NCI-H345 (cell line): ENCODE data around the gene NTM.
"Not testable (repeated sequence)": the region's sequence is repeated elsewhere in the genome, so short reads cannot be mapped to it uniquely, and the experiment has no call there.

Source experiments
- DNase-seq: peaks from one replicate; lab custom pipeline; 2025; lab: John Stamatoyannopoulos, UW

Gene NTM

DNA sequence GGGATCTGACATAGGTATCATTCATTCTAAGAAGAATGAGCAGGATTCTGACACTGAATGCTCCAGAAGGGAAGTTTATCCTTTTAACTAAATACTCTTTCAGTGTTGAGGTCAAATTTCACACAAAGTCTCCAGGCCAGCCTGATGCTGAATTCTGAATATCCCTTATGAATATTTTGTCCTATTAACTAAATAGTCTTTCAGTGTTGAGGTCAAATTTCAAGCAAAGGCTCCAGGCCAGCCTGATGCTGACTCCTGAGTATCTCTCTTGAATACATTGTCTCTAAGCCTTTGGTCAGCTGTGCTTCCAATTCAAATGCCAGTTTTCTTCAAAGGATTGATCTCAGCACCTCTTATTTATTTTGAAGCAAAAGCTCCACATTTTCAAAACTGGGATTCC lies 676.8 kb downstream of the NTM start:
- DNase-seq = no peak

GRCh38 chr11:132048040-132048439 lies 677.6 kb downstream of the NTM start:
- no peak for DNase-seq

DNA sequence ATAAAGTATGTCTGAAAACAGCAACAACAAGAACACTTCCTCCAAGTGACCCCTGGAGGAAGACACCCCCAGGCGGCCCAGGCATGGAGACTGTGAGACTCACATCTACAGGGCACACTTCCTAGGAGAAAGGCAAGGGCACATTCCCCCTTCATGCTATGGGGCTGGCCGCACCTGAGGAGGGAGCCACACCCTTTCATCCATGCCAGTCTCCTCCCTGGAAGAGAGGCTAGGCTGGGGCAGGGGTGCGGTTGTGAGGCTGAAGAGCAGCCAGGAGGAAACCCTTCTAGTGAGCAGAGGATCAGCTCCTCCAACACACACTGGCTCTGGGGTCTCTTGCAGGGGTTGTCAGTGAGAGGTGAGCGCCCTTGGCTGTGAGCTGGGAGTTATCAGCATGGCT lies 678.8 kb downstream of the NTM start:
- no peak for DNase-seq

DNA sequence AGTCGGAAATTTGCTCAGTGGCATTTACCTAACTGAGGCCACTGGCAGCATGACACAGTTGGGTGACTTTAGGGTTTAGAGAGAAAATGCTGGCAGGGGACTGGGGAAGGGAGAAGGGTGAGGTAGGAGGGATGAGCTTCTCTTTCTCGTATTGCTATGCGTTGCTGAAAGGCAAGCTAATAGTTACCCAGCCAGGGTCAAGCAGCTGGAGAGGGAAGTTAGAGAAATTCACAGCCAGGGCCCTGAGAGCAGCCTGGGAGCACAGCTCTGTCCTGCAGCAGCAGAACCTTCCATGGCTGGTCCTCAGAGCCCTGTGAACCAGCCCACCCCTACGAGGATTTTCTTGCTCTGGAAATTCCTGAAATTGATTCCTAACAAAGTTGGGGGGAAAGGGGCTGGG lies 679.6 kb downstream of the NTM start:
- no peak for DNase-seq

GRCh38 chr11:132050577-132051165 lies 680.3 kb downstream of the NTM start:
- no peak for DNase-seq

GRCh38 chr11:132051704-132052103 lies 681.3 kb downstream of the NTM start:
- DNase-seq = no peak

GRCh38 chr11:132052342-132052741 lies 681.9 kb downstream of the NTM start:
- DNase-seq = no peak

DNA sequence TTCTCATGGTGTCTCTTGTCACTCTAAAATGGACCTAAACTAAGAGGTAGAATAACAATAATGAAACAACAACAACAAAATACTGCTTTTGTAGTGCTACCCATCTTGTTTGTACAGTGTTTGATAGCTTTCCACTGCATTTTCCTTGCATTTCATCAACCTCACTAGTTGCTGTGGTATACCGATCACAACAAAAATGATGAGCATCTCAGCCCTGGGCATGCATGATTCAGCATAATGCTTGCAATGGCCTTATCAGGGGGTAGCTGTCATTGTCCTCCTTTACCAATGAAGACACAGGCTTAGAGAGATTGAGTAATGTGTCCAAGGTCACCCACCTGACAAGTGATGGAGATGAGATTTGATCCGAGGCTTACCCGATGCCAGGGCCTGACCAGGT lies 682.5 kb downstream of the NTM start:
- no peak for DNase-seq

GRCh38 chr11:132054822-132055221 lies 684.4 kb downstream of the NTM start:
- no peak for DNase-seq

DNA sequence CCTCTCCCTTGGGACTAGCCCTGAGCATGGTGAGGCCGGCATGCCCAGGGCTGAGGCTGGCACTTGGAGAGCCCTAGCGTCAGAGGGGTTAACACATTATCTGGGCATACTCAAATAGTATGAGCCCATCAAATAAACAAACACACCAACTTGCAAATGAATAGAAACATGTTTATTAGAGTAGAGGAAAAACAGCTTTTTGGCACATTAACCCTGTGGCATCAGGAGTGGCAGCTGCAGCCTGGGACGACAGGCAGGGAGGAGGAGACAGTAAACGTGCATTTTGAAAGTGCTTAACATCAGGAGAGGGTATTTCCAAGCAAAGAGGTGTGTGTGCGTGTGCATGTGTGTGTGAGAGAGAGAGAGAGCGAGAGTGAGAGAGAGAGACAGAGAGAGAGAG lies 684.9 kb downstream of the NTM start:
- no peak for DNase-seq

GRCh38 chr11:132056689-132057088 lies 686.3 kb downstream of the NTM start:
- DNase-seq = no peak

- no peak for DNase-seq
Measured at GRCh38 chr11:132057266-132057665, 686.9 kb downstream of the NTM start.

- DNase-seq = no peak
Measured at GRCh38 chr11:132058211-132058772, 687.9 kb downstream of the NTM start.

- DNase-seq = no peak
Measured at GRCh38 chr11:132060567-132060966, 690.2 kb downstream of the NTM start.

DNA sequence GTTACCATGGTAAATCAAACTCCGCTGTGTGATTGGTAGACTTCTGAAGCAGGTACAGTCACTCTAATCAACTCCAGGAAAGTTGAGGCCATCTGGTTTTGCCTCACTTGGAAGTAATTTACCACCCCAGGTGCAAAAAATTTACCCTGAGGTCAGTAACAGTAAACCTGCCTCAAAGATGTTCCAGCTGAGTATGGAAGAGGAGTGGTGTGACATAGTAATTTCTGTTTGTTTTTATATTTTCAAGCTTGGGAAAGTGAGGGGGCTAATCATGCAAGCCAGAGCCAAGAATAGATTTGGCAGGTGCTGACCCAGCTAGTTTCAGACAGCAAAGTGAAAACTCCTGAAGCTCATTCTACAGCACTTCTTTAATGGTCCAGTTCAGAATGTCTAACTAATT lies 691.6 kb downstream of the NTM start:
- DNase-seq = no peak

DNA sequence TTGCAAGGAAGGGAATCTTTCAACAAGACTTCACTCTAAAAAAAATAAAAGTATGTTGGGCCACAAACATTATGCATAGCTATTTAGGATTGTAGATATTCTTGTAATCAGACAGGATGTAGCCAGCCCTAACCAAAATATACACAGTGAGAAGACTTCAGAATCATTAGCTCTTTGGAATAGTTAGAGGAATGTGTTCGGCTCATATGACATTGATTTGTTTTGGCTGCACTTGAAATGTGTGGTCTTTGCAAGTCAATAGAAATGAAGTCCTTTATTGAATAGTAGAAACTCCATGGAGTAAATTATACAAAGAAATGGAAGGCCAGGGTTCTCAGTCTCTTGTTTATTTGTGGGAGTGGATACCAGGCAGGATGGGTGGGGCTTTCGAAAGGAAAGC lies 692.1 kb downstream of the NTM start:
- DNase-seq = no peak

GRCh38 chr11:132064987-132065620 lies 694.7 kb downstream of the NTM start:
- no peak for DNase-seq

GRCh38 chr11:132068556-132068955 lies 698.1 kb downstream of the NTM start:
- DNase-seq = no peak

- DNase-seq = not testable (repeated sequence)
Measured at GRCh38 chr11:132069593-132069992, 699.2 kb downstream of the NTM start.

- DNase-seq = not testable (repeated sequence)
Measured at GRCh38 chr11:132070907-132071306, 700.5 kb downstream of the NTM start.

- no peak for DNase-seq
Measured at GRCh38 chr11:132072044-132072857, 701.8 kb downstream of the NTM start.

DNA sequence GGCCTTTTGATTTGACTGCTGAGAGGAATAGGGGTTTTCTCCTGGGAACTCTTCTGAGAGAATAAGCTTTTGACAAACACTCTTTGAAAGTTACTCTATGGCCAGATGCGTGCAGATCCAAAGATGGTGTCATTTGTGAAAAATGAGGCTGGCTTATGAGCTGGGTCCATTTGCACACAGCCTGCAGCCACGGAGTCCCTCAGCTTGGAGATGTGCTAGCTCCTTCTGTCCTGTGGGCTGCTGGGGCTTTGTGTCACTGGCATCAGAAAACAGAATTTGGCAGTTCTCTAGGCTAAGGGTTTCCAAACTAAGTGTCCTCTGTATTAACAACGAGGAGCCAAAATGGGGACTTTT lies 702.4 kb downstream of the NTM start:
- DNase-seq = no peak

GRCh38 chr11:132073787-132074186 lies 703.4 kb downstream of the NTM start:
- no peak for DNase-seq
